GM19238 (cell line): ENCODE results near the gene IFT43.

Experiments
- DNase-seq: peaks from one replicate; pipeline ENCODE4 v3.0.0; 2011; ENCODE audit warnings: low spot score; ENCODE audit not compliant: insufficient read length

Gene IFT43

GRCh38 chr14:75985618-75986438 lies at the start of gene IFT43:
TSS of gene IFT43 (plus strand) at chr14:75985763. CDS start at chr14:75985787, 24 bp downstream.
- peak; percentile 84 for DNase-seq

- no peak for DNase-seq
Measured at GRCh38 chr14:75939200-75939599, 46.4 kb upstream of the IFT43 start.

GRCh38 chr14:75941030-75941429 lies 44.5 kb upstream of the IFT43 start:
- DNase-seq, result no peak

GRCh38 chr14:75944607-75945241 lies 40.8 kb upstream of the IFT43 start:
- no peak for DNase-seq

- DNase-seq, result no peak
Measured at GRCh38 chr14:75946785-75947184, 38.8 kb upstream of the IFT43 start.

- no peak for DNase-seq
Measured at GRCh38 chr14:75952489-75952888, 33.1 kb upstream of the IFT43 start.

GRCh38 chr14:75959031-75959430 lies 26.5 kb upstream of the IFT43 start:
- no peak for DNase-seq

GRCh38 chr14:75960231-75960630 lies 25.3 kb upstream of the IFT43 start:
- DNase-seq, result peak; percentile 56

- DNase-seq, result no peak
Measured at GRCh38 chr14:75961662-75962061, 23.9 kb upstream of the IFT43 start.

GRCh38 chr14:75967866-75968265 lies 17.7 kb upstream of the IFT43 start:
- no peak for DNase-seq

- no peak for DNase-seq
Measured at GRCh38 chr14:75968456-75968855, 17.1 kb upstream of the IFT43 start.

- no peak for DNase-seq
Measured at GRCh38 chr14:75969126-75969525, 16.4 kb upstream of the IFT43 start.

GRCh38 chr14:75969891-75970290 lies 15.7 kb upstream of the IFT43 start:
- DNase-seq, result no peak

GRCh38 chr14:75970989-75971388 lies 14.6 kb upstream of the IFT43 start:
- no peak for DNase-seq

GRCh38 chr14:75971509-75971908 lies 14.1 kb upstream of the IFT43 start:
- DNase-seq, result no peak

GRCh38 chr14:75972801-75973421 lies 12.7 kb upstream of the IFT43 start:
- DNase-seq, result no peak

GRCh38 chr14:75976826-75977581 lies 8.6 kb upstream of the IFT43 start:
- DNase-seq, result no peak

- no peak for DNase-seq
Measured at GRCh38 chr14:75977582-75977943, 8.0 kb upstream of the IFT43 start.

- DNase-seq, result no peak
Measured at GRCh38 chr14:75978249-75978731, 7.3 kb upstream of the IFT43 start.

- DNase-seq, result no peak
Measured at GRCh38 chr14:75979071-75979571, 6.4 kb upstream of the IFT43 start.
